ENCODE data around the gene AUTS2. TPM values are rescaled to one million over a fixed set of nuclear protein-coding genes. Genes with fewer than 3 reads are reported as not detected.

Gene AUTS2
- total RNA-seq, 1 experiment from 2014 or later, result 256 TPM

DNA sequence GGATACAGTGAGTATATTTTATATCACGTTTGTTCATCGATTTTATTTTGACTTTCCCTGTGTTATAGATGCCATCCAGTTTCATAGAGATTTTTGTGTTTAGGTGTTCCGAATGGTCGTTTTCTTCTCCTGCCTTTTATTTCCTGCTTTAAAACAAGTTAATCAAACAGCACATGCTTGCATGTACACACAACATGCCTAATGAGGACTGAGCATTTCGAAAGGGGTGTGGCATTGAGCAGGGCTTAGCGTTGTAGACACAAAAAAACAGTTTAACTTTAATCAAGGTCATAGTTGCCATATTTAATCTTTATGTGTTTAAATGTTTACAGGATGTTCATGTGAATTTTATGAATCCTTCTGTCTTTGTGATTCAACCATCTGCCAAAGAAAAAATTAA is 1103.2 kb downstream of the AUTS2 start:
- H4K8ac ChIP-seq (replicated peaks; ENCODE audit: insufficient read length, low read depth, low read length), result no peak overlapping the region
- Mint-ChIP-seq H3K4me1 (peaks cover 0 to 32% of the 10 kb centered on the region in 2 experiments; a peak in 3 of 4 replicates), H3K4me3 (0 out of 5 replicates have a peak overlapping the region, but pooled peaks of 1 of the 2 experiments have one; percentile 41), H3K27ac (no peak overlapping the region; a peak in 1 of 7 replicates), H3K27me3 (ENCODE audit: low read depth) (no peaks in the 10 kb centered on the region), H3K36me3 (ENCODE audit: insufficient read depth in 1 of 3, low read depth in 3 of 3) (peaks cover 25 to 56% (median 29%) of the 10 kb centered on the region in 3 experiments), H3K9me3 (no peaks in the 10 kb centered on the region)
- H3T11ph ChIP-seq (ENCODE audit: low read length), result no peak overlapping the region
- H3K4me1 ChIP-seq (ENCODE audit: insufficient read depth, low read length), result peaks cover 26% of the 10 kb centered on the region; the same call in 1 of the 2 replicates
- peaks cover 1% of the 10 kb centered on the region for H3K23me2 ChIP-seq (ENCODE audit: insufficient read length, low read depth, low read length, poor library complexity, severe bottlenecking)
- no CpG with 5 or more reads among the region's 6 CpGs for WGBS (ENCODE audit: extremely low coverage, insufficient read length, low lambda C conversion rate)
- no peak overlapping the region for H3K4ac ChIP-seq (ENCODE audit: low read depth, low read length)
- H3K18ac ChIP-seq (ENCODE audit: insufficient read length, low read depth, low read length), result no peak overlapping the region
- no peak overlapping the region for H3K27ac ChIP-seq (ENCODE audit: insufficient read length, low read depth, low read length)
- no peak overlapping the region for H4K91ac ChIP-seq (ENCODE audit: insufficient read length, low read depth, low read length)
- no peak overlapping the region for H2AFZ ChIP-seq (ENCODE audit: low read length)
- peaks cover 34% of the 10 kb centered on the region for H3K79me2 ChIP-seq (ENCODE audit: insufficient read depth, low read length)
- no peak overlapping the region for H2BK20ac ChIP-seq (ENCODE audit: low read depth, low read length, poor library complexity, severe bottlenecking)
- H2AK5ac ChIP-seq (ENCODE audit: insufficient read length, low read length), result no peak overlapping the region
- no peak overlapping the region for H3K14ac ChIP-seq (ENCODE audit: insufficient read depth, low read length)
- H2BK5ac ChIP-seq (ENCODE audit: insufficient read length, low read length), result no peak overlapping the region
- no peaks in the 10 kb centered on the region for H4K20me1 ChIP-seq (ENCODE audit: control insufficient read depth, insufficient read depth, insufficient read length)
- no peak overlapping the region for H3K23ac ChIP-seq (ENCODE audit: insufficient read length, low read depth, low read length)
- no peak for DNase-seq
- no peak overlapping the region for H4K5ac ChIP-seq (ENCODE audit: insufficient read length, low read depth, low read length)
- no peaks in the 10 kb centered on the region for H3K27me3 ChIP-seq (ENCODE audit: insufficient read depth, low read length)
- no peaks in the 10 kb centered on the region for H3K9me3 ChIP-seq (ENCODE audit: control insufficient read depth, low read depth, low read length)
- no peak overlapping the region for H2BK15ac ChIP-seq (ENCODE audit: low read depth, low read length)
- no peak overlapping the region for H3K56ac ChIP-seq (ENCODE audit: insufficient read length, low read depth, low read length)
- no peak overlapping the region for H3K9ac ChIP-seq (ENCODE audit: extremely low read depth, insufficient read length, low read length)
- TF ChIP-seq CTCF (conservative IDR thresholded peaks at IDR 0.05), result no peak
- H2BK12ac ChIP-seq (ENCODE audit: insufficient read length, low read depth, low read length), result no peak overlapping the region
- H3K4me2 ChIP-seq (ENCODE audit: insufficient read depth, insufficient read length, low read length), result no peak overlapping the region
- H3K79me1 ChIP-seq (ENCODE audit: insufficient read depth, low read depth, low read length, poor library complexity, severe bottlenecking), result no peaks in the 10 kb centered on the region
- H2BK120ac ChIP-seq (ENCODE audit: low read depth, low read length, poor library complexity, severe bottlenecking), result no peak overlapping the region

Data from H9 (cell line).